Esophagus squamous epithelium (tissue), 4 donors: Measurements from ENCODE around the gene C10orf67.

ENCODE experiments used
- CTCF ChIP-seq, 6 experiments: fragments of 450-650 bp in 4 of 6; fragments of 200-600 bp in 2 of 6; sonication (generic) in 2 of 6; IDR thresholded peaks; one replicate each; pipeline ENCODE4 v1.5.1; 2016 to 2019; ENCODE audit warnings: antibody characterized with exemption in 6 of 6, mild to moderate bottlenecking in 4 of 6, moderate library complexity in 4 of 6
- POLR2A ChIP-seq, 4 donors: fragments of 450-650 bp; IDR thresholded peaks; one replicate each; pipeline ENCODE4 v1.6.1; 2017; ENCODE audit warnings: antibody characterized with exemption in 4 of 4, mild to moderate bottlenecking in 4 of 4, moderate library complexity in 3 of 4

DNA sequence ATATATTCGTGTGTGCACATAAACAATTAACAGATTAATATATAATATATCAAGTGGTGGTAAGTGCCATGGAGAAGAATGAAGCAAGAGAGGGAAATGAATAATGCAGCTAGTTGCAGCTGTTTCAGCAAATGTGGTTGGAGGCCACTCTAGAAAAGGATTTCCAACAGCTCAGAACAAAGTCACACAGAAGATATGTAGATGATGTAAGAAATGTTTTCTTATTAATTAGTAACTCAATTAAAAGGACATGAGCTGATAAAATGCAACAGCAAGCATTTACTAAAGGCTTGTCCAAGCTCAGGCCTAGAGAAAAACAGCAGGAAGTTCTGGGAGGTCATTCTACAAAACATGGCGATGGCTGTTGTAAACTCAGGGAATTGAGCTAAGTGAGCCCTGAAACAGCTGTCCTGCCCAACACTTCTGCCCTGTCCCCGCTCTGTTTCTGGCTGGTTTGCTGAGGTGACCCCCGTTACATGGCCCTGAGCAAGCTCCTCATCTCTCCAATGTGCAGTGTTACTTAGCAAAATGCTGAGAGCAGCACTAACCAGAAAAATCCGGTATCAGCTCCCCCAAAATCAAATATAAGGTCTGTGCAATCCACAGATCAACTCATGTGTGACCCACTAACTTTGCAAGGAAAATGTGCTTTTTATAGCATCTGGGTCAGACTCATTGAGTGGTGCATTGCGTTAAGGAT lies 23.4 kb upstream of the C10orf67 start:
- TF ChIP-seq POLR2A (IDR thresholded peaks at IDR 0.05) (no peak), CTCF (IDR thresholded peaks at IDR 0.05) (no peak)
